IMR-90 (cell line): ENCODE measurements around the gene SPRYD7. TPM values are rescaled to one million over a fixed set of nuclear protein-coding genes. Genes with fewer than 3 reads are reported as not detected.

Experiments used
- ATAC-seq: fragments of 200-7000 bp; cut with Tn5 transposase; 2 replicates; pipeline ENCODE4 v1.9.1; 2020; ENCODE audit warnings: low read depth, mild to moderate bottlenecking, moderate library complexity
- BruUV-seq: library from RNA; stranded (reverse); fragments of 400-500 nt; replicated peaks from 2 replicates; lab custom pipeline; 2021; lab: Mats Ljungman, UMichigan
- CTCF ChIA-PET: fragments of 300-600 bp; formaldehyde crosslinking; extraction: SDS; loops from one replicate; lab custom pipeline; 2021; ENCODE audit warnings: antibody characterized with exemption; lab: Yijun Ruan, JAX
- POLR2A ChIA-PET: fragments of 300-600 bp; sonication (Branson Sonifier 250); formaldehyde crosslinking; loops from one replicate; lab custom pipeline; 2022; ENCODE audit warnings: antibody characterized with exemption; ENCODE audit not compliant: unreplicated experiment; lab: Charles Lee
- DNase-seq: peaks from one replicate; pipeline ENCODE4 v3.0.0; 2013
- H2AFZ ChIP-seq: replicated peaks from 2 replicates; pipeline ENCODE3; 2013; ENCODE audit warnings: low read length, mild to moderate bottlenecking; ENCODE audit not compliant: poor library complexity
- H2AK5ac ChIP-seq: 2 replicates; pipeline ENCODE4 v1.6.1; 2013; ENCODE audit warnings: low read depth, low read length, inconsistent platforms
- H2AK9ac ChIP-seq: replicated peaks from 2 replicates; pipeline ENCODE3; 2013; ENCODE audit warnings: mild to moderate bottlenecking, low read depth, low read length, moderate library complexity; ENCODE audit not compliant: poor library complexity
- H2BK120ac ChIP-seq: 2 replicates; pipeline ENCODE4 v1.6.1; 2013; ENCODE audit warnings: low read depth, low read length, inconsistent platforms
- H2BK15ac ChIP-seq: 3 replicates; pipeline ENCODE4 v1.6.1; 2013; ENCODE audit warnings: low read depth, low read length, inconsistent platforms
- H2BK20ac ChIP-seq: 2 replicates; pipeline ENCODE4 v1.6.1; 2013; ENCODE audit warnings: low read depth, mild to moderate bottlenecking, inconsistent platforms, low read length, moderate library complexity
- H2BK5ac ChIP-seq: 2 replicates; pipeline ENCODE4 v1.6.1; 2013; ENCODE audit warnings: mild to moderate bottlenecking, low read depth, low read length, inconsistent platforms; ENCODE audit not compliant: poor library complexity, severe bottlenecking
- H3K14ac ChIP-seq: replicated peaks from 2 replicates; pipeline ENCODE4 v1.6.1; 2013; ENCODE audit warnings: low read depth, low read length, inconsistent platforms
- H3K18ac ChIP-seq: 2 replicates; pipeline ENCODE4 v1.6.1; 2013; ENCODE audit warnings: low read depth, low read length, control low read depth
- H3K23ac ChIP-seq: 2 replicates; pipeline ENCODE4 v1.6.1; 2013; ENCODE audit warnings: low read depth, low read length, inconsistent platforms
- H3K27ac ChIP-seq: 2 replicates; pipeline ENCODE4 v1.5.1; 2013; ENCODE audit warnings: mild to moderate bottlenecking, control low read depth, low read length; ENCODE audit not compliant: insufficient read depth
- H3K27me3 ChIP-seq: 2 replicates; pipeline ENCODE4 v1.6.1; 2013; ENCODE audit warnings: low read length; ENCODE audit not compliant: control insufficient read depth, insufficient read depth
- H3K36me3 ChIP-seq: 2 replicates; pipeline ENCODE4 v1.6.1; 2013; ENCODE audit warnings: low read length, mixed read lengths; ENCODE audit not compliant: control insufficient read depth, insufficient read depth
- H3K4ac ChIP-seq: 2 replicates; pipeline ENCODE4 v1.6.1; 2013; ENCODE audit warnings: low read depth, low read length, inconsistent platforms
- H3K4me1 ChIP-seq: 2 replicates; pipeline ENCODE4 v1.6.1; 2013; ENCODE audit warnings: low read length, mixed read lengths; ENCODE audit not compliant: control insufficient read depth, insufficient read depth
- H3K4me2 ChIP-seq: 2 replicates; pipeline ENCODE4 v1.6.1; 2013; ENCODE audit warnings: low read depth, mild to moderate bottlenecking, control low read depth, low read length, moderate library complexity
- H3K4me3 ChIP-seq: 2 replicates; pipeline ENCODE4 v1.5.1; 2013; ENCODE audit warnings: low read depth, mild to moderate bottlenecking, control low read depth, low read length, moderate library complexity; ENCODE audit not compliant: insufficient read depth
- H3K56ac ChIP-seq: 2 replicates; pipeline ENCODE4 v1.6.1; 2013; ENCODE audit warnings: low read length, inconsistent platforms; ENCODE audit not compliant: insufficient read depth; ENCODE audit errors: extremely low read depth
- H3K79me1 ChIP-seq, 2 experiments: 2 replicates each; pipeline ENCODE4 v1.6.1; 2013; ENCODE audit warnings: low read length in 2 of 2, inconsistent platforms in 1 of 2, low read depth in 1 of 2
- H3K9ac ChIP-seq: 2 replicates; pipeline ENCODE4 v1.6.1; 2013; ENCODE audit warnings: low read depth, low read length, control low read depth
- H3K9me1 ChIP-seq: 2 replicates; pipeline ENCODE4 v1.6.1; 2013; ENCODE audit warnings: low read length, inconsistent platforms; ENCODE audit not compliant: insufficient read depth
- H3K9me3 ChIP-seq: 2 replicates; pipeline ENCODE4 v1.6.1; 2013; ENCODE audit warnings: low read length; ENCODE audit not compliant: control insufficient read depth, insufficient read depth
- H4K20me1 ChIP-seq: 2 replicates; pipeline ENCODE4 v1.6.1; 2013; ENCODE audit warnings: low read length, inconsistent platforms; ENCODE audit not compliant: insufficient read depth
- H4K5ac ChIP-seq: 2 replicates; pipeline ENCODE4 v1.6.1; 2013; ENCODE audit warnings: mild to moderate bottlenecking, low read depth, low read length, control low read depth
- H4K8ac ChIP-seq, 2 experiments: 2 replicates each; pipeline ENCODE4 v1.6.1; 2013; ENCODE audit warnings: low read depth in 2 of 2, low read length in 2 of 2, control low read depth in 1 of 2, inconsistent platforms in 1 of 2
- H4K91ac ChIP-seq: 2 replicates; pipeline ENCODE4 v1.6.1; 2013; ENCODE audit warnings: low read depth, low read length, inconsistent platforms; ENCODE audit not compliant: insufficient read depth
- BHLHE40 ChIP-seq: fragments of 150-350 bp; IDR thresholded peaks from 2 replicates; pipeline ENCODE4 v1.6.1; 2016; ENCODE audit warnings: mild to moderate bottlenecking, low read depth, low read length
- CHD1 ChIP-seq: IDR thresholded peaks from 2 replicates; pipeline ENCODE4 v1.6.1; 2012; ENCODE audit warnings: low read depth, low read length, improper control_type of control experiment
- MAFK ChIP-seq: IDR thresholded peaks from 2 replicates; pipeline ENCODE4 v1.6.1; 2012; ENCODE audit warnings: low read depth, low read length, improper control_type of control experiment
- MAZ ChIP-seq: IDR thresholded peaks from 2 replicates; pipeline ENCODE4 v1.6.1; 2012; ENCODE audit warnings: low read depth, mild to moderate bottlenecking, low read length, improper control_type of control experiment, moderate library complexity, borderline replicate concordance
- NFE2L2 ChIP-seq: fragments of 150-350 bp; IDR thresholded peaks from 2 replicates; pipeline ENCODE4 v1.6.1; 2016; ENCODE audit warnings: low read depth, mild to moderate bottlenecking, low read length
- POLR2A ChIP-seq: IDR thresholded peaks from 2 replicates; pipeline ENCODE4 v1.6.1; 2012; ENCODE audit warnings: mild to moderate bottlenecking, low read depth, low read length
- RAD21 ChIP-seq: IDR thresholded peaks from 2 replicates; pipeline ENCODE4 v1.6.1; 2012; ENCODE audit warnings: low read length, improper control_type of control experiment
- RFX5 ChIP-seq: IDR thresholded peaks from 2 replicates; pipeline ENCODE4 v1.8.0; 2012; ENCODE audit warnings: low read depth, mild to moderate bottlenecking, low read length, moderate library complexity
- SMC3 ChIP-seq: fragments of 150-350 bp; IDR thresholded peaks from 2 replicates; pipeline ENCODE4 v1.6.1; 2016; ENCODE audit warnings: low read depth, mild to moderate bottlenecking, antibody characterized with exemption, low read length, moderate library complexity
- WGBS, 2 experiments: methylation state at CpG; one replicate each; pipeline versions ENCODE4 v1.1.5 to v1.1.7; 2013; ENCODE audit warnings: missing lambda C conversion rate in 2 of 2; ENCODE audit not compliant: insufficient read length in 1 of 2; ENCODE audit errors: extremely low coverage in 2 of 2; 5-methylcytosine and 5-hydroxymethylcytosine counted together
- dilution Hi-C: fragments of 300-500 bp; cut with HindIII; formaldehyde crosslinking; loops from one replicate; pipeline ENCODE4 v1.14.3; 2018; ENCODE audit warnings: low sequenced_read_pairs; ENCODE audit not compliant: unreplicated experiment
- in situ Hi-C: fragments of 300-500 bp; cut with MboI; formaldehyde crosslinking; loops from 3 replicates; pipeline ENCODE4 v1.14.3; 2019; ENCODE audit warnings: low sequenced_read_pairs, inconsistent platforms, mixed read lengths
- intact Hi-C: fragments of 100-400 bp; cut with micrococcal nuclease; formaldehyde crosslinking; loops from 2 replicates; pipeline ENCODE4 v1.10.0; 2022
- polyA plus RNA-seq, 3 experiments: library from polyadenylated mRNA; depleted of rRNA; stranded (reverse); fragments of >200 nt; gene quantifications; 2 replicates each; pipeline ENCODE4 v1.2.3, GENCODE V29; 2012; ENCODE audit warnings: low replicate concordance in 1 of 3
- total RNA-seq: library from RNA; depleted of rRNA; stranded (reverse); fragments of >200 nt; gene quantifications from 2 replicates; pipeline ENCODE4 v1.2.3, GENCODE V29; 2012
- TF ChIP-seq, protein P1 (sequence below): conservative IDR thresholded peaks from 2 replicates; pipeline ENCODE4 v1.5.1; 2012; ENCODE audit warnings: mild to moderate bottlenecking, low read depth, low read length, improper control_type of control experiment

Gene SPRYD7
- total and polyA plus RNA-seq, 2 of the 4 experiments (the other 2 are of a cell fraction) = 5.6 to 20.2 TPM

DNA sequence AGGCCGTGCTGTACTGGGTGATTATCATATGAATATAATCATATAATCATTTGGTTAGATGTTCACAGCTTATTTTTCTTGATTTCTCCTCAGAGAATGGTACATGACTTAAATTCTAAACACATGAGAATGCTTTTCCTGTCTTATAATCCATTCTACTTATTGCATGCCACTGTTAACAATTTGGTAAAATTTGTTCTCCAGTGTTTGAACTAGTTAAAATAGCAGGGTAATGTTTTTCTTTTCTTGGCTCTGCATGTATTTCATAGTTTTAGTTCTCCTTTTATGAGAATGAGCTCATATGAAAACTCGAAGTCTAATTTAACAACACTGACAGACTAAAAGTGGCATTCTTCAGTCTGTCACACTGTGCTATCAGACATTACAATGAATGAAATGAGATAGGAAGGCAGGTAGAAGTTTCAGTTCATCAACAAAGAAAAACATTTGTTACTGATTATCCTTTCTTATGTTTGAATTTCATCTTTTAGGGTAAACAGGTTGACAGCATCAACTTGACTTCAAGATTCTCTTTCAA is 10.2 kb downstream of the SPRYD7 start:
- no peaks in the 10 kb centered on the region for H4K20me1 ChIP-seq
- TF ChIP-seq CHD1 = no peak
- TF ChIP-seq BHLHE40 = no peak
- no peak for TF ChIP-seq RFX5
- TF ChIP-seq MAZ = no peak
- TF ChIP-seq, protein P1, sequence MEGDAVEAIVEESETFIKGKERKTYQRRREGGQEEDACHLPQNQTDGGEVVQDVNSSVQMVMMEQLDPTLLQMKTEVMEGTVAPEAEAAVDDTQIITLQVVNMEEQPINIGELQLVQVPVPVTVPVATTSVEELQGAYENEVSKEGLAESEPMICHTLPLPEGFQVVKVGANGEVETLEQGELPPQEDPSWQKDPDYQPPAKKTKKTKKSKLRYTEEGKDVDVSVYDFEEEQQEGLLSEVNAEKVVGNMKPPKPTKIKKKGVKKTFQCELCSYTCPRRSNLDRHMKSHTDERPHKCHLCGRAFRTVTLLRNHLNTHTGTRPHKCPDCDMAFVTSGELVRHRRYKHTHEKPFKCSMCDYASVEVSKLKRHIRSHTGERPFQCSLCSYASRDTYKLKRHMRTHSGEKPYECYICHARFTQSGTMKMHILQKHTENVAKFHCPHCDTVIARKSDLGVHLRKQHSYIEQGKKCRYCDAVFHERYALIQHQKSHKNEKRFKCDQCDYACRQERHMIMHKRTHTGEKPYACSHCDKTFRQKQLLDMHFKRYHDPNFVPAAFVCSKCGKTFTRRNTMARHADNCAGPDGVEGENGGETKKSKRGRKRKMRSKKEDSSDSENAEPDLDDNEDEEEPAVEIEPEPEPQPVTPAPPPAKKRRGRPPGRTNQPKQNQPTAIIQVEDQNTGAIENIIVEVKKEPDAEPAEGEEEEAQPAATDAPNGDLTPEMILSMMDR = no peak
- no peak for TF ChIP-seq POLR2A
- TF ChIP-seq SMC3 = no peak
- no peak for TF ChIP-seq MAFK
- TF ChIP-seq NFE2L2 = no peak
- no peak for TF ChIP-seq RAD21
- BruUV-seq = no TSS peak
- no peak overlapping the region for H3K9ac ChIP-seq
- ATAC-seq = no peak
- H2BK120ac ChIP-seq = no peak overlapping the region
- H2AK9ac ChIP-seq = no peak overlapping the region
- H3K14ac ChIP-seq = no peak overlapping the region
- 0 out of 2 replicates have a peak, but pooled peaks cover 2% of the 10 kb centered on the region for H3K4me1 ChIP-seq
- H3K23ac ChIP-seq = no peak overlapping the region
- H2BK5ac ChIP-seq = no peak overlapping the region
- no peak overlapping the region for H2AFZ ChIP-seq
- H3K18ac ChIP-seq = no peak overlapping the region
- WGBS, 2 experiments = no CpG with 5 or more reads among the region's 2 CpGs
- ChIA-PET POLR2A (no interaction called here), CTCF (no interaction called here)
- no peak overlapping the region for H2BK20ac ChIP-seq
- H3K9me3 ChIP-seq = no peaks in the 10 kb centered on the region
- H3K27ac ChIP-seq = no peak overlapping the region
- peaks cover 3% of the 10 kb centered on the region; the same call in 1 of the 2 replicates for H3K9me1 ChIP-seq
- H4K91ac ChIP-seq = no peak overlapping the region
- no peak overlapping the region for H2BK15ac ChIP-seq
- H2AK5ac ChIP-seq = no peak overlapping the region
- H3K56ac ChIP-seq = no peak overlapping the region
- H3K36me3 ChIP-seq = peaks cover 25% of the 10 kb centered on the region
- H3K27me3 ChIP-seq = no peaks in the 10 kb centered on the region
- no peak overlapping the region for H3K4me3 ChIP-seq
- H4K5ac ChIP-seq = no peak overlapping the region
- dilution Hi-C loops = no loop called here
- no peak overlapping the region for H3K4ac ChIP-seq
- DNase-seq = no peak
- in situ Hi-C loops = no loop called here
- H3K79me1 ChIP-seq = peaks cover 0 to 20% of the 10 kb centered on the region in 2 experiments
- H3K4me2 ChIP-seq = no peak overlapping the region
- intact Hi-C loops = no loop called here
- H4K8ac ChIP-seq = no peak overlapping the region
